HG02588 (cell line): ENCODE measurements around the gene MYH8.

Experiments
- ATAC-seq: cut with Tn5 transposase; IDR thresholded peaks from one replicate; pipeline ENCODE4 v1.9.1; 2021; ENCODE audit warnings: mild to moderate bottlenecking, moderate library complexity; ENCODE audit not compliant: unreplicated experiment

Gene MYH8

GRCh38 chr17:10384175-10384574 is 37.6 kb downstream of the MYH8 start:
- no peak for ATAC-seq

GRCh38 chr17:10380631-10381408 is 40.9 kb downstream of the MYH8 start:
- ATAC-seq = no peak

- no peak for ATAC-seq
These were observed 48.8 kb downstream of the MYH8 start, which contains the start of gene MYH13 for GRCh38 chr17:10372906-10373305. MYH13 (minus strand) TSS chr17:10373006; CDS start chr17:10364530, 8,476 bp downstream.

- ATAC-seq = no peak
These were observed 51.6 kb downstream of the MYH8 start for GRCh38 chr17:10370016-10370608.

- no peak for ATAC-seq
These were observed 52.5 kb downstream of the MYH8 start for GRCh38 chr17:10369239-10369638.

GRCh38 chr17:10368561-10368960 is 53.2 kb downstream of the MYH8 start:
- no peak for ATAC-seq

- ATAC-seq = no peak
These were observed 61.2 kb downstream of the MYH8 start for GRCh38 chr17:10360578-10360977.

GRCh38 chr17:10357768-10358167 is 64.0 kb downstream of the MYH8 start:
- no peak for ATAC-seq

GRCh38 chr17:10354651-10355050 is 67.1 kb downstream of the MYH8 start:
- no peak for ATAC-seq

- ATAC-seq = no peak
These were observed 68.9 kb downstream of the MYH8 start for GRCh38 chr17:10352893-10353292.

GRCh38 chr17:10349403-10349802 is 72.3 kb downstream of the MYH8 start:
- no peak for ATAC-seq

GRCh38 chr17:10344816-10345215 is 76.9 kb downstream of the MYH8 start:
- no peak for ATAC-seq
